HEK293T (cell line): ENCODE measurements around the gene HERC2.

Experiments used
- ARNT ChIP-seq: fragments of 450-650 bp; IDR thresholded peaks from 2 replicates; pipeline ENCODE4 v1.6.1; 2017; ENCODE audit warnings: mild to moderate bottlenecking
- SUZ12 ChIP-seq: fragments of 450-650 bp; IDR thresholded peaks from 2 replicates; pipeline ENCODE4 v1.6.1; 2016; ENCODE audit warnings: mild to moderate bottlenecking

- TF ChIP-seq SUZ12 (no peak), ARNT (no peak)
Measured at GRCh38 chr15:28081594-28081993, 240.4 kb downstream of the HERC2 start.
